Right lobe of liver (tissue), 6 donors: ENCODE data around the gene NAV2. TPM values are rescaled to one million over a fixed set of nuclear protein-coding genes. Genes with fewer than 3 reads are reported as not detected.

Source experiments
- ATAC-seq, 4 donors: fragments of 200-7000 bp; cut with Tn5 transposase; one replicate each; pipeline ENCODE4 v1.9.1; 2020; ENCODE audit warnings: mild to moderate bottlenecking in 4 of 4, moderate library complexity in 4 of 4
- DNase-seq, 3 donors: peaks; one replicate each; pipeline ENCODE4 v3.0.0-alpha.2; 2020
- H3K27ac ChIP-seq, 3 donors: fragments of 200-600 bp; one replicate each; pipeline ENCODE4 v1.8.0; 2022
- H3K27me3 ChIP-seq, 2 donors: fragments of 200-600 bp; one replicate each; pipeline ENCODE4 v1.8.0; 2022
- H3K36me3 ChIP-seq, 4 donors: fragments of 200-600 bp; sonication (generic) in 1 of 4; one replicate each; pipeline versions ENCODE4 v1.5.1 to v1.8.0; 2017 to 2022; ENCODE audit warnings: control low read depth in 1 of 4
- H3K4me1 ChIP-seq, 4 donors: fragments of 200-600 bp; sonication (generic) in 1 of 4; one replicate each; pipeline versions ENCODE4 v1.5.1 to v1.8.0; 2017 to 2022; ENCODE audit warnings: control low read depth in 1 of 4
- H3K4me3 ChIP-seq, 3 donors: fragments of 200-600 bp; one replicate each; pipeline ENCODE4 v1.8.0; 2022
- H3K9me3 ChIP-seq, 4 donors: fragments of 200-600 bp; sonication (generic) in 1 of 4; one replicate each; pipeline versions ENCODE4 v1.5.1 to v1.8.0; 2017 to 2022; ENCODE audit warnings: control low read depth in 1 of 4
- CTCF ChIP-seq, 4 donors: fragments of 200-600 bp in 3 of 4; fragments of 450-650 bp in 1 of 4; IDR thresholded peaks; one replicate each; pipeline versions ENCODE4 v1.5.1 to v1.8.0; 2016 to 2022; ENCODE audit warnings: antibody characterized with exemption in 4 of 4, mild to moderate bottlenecking in 2 of 4
- POLR2A ChIP-seq: fragments of 450-650 bp; IDR thresholded peaks from one replicate; pipeline ENCODE4 v1.6.1; 2017; ENCODE audit warnings: antibody characterized with exemption, mild to moderate bottlenecking
- WGBS: methylation state at CpG from one replicate; pipeline ENCODE4 v1.1.6; 2018; ENCODE audit warnings: low coverage, low lambda C conversion rate; ENCODE audit not compliant: insufficient coverage; ENCODE audit errors: missing lambda C conversion rate; 5-methylcytosine and 5-hydroxymethylcytosine counted together
- intact Hi-C, 2 donors: fragments of 100-400 bp; cut with DNase I; formaldehyde crosslinking; loops; one replicate each; pipeline versions ENCODE4 v1.11.2 to v1.14.1; 2022
- total RNA-seq, 6 experiments: library from RNA; depleted of rRNA in 2 of 6; stranded (reverse); fragments of >200 nt in 2 of 6; fragmentation: NEBNext Ultra II Directional in 3 of 6; extraction: Animal tissue kit (Norgen Biotek cat#: 25700) in 3 of 6; gene quantifications; one replicate each; pipeline versions ENCODE4 v1.1.0 to v1.2.4, GENCODE V29; 2016 to 2023
- donor health status: DM: no; HTN: yes; CAD: no.
- donor health status: DM: no; HTN: no; CAD: no.
- donor health status: DM: no; HTN: no; CAD: no.
- donor health status: DM: no; HTN: yes; CAD: no.
- donor health status: DM: no; HTN: yes; CAD: no.

The NAV2 gene
- total RNA-seq, 6 experiments from 2014 or later, result 15.5 to 69.2 (median 37.1) TPM

- H3K4me3 ChIP-seq, result no peak overlapping the region
- no peak overlapping the region for H3K27ac ChIP-seq
- no peaks in the 10 kb centered on the region for H3K27me3 ChIP-seq
- DNase-seq (no peak), ATAC-seq (no peak)
- WGBS, result 100% methylated on average over 1 of the region's 1 CpG
- H3K9me3 ChIP-seq, result no peaks in the 10 kb centered on the region
- no peaks in the 10 kb centered on the region for H3K36me3 ChIP-seq
- TF ChIP-seq POLR2A (no peak), CTCF (IDR thresholded peaks at IDR 0.05) (no peak)
- intact Hi-C loops, result no loop called here
- H3K4me1 ChIP-seq, result peaks cover 0 to 34% (median 16%) of the 10 kb centered on the region in 4 donors
Measured at GRCh38 chr11:19795082-19795481, 82.4 kb downstream of the NAV2 start.

GRCh38 chr11:19800162-19800561 lies 87.5 kb downstream of the NAV2 start:
- H3K27me3 ChIP-seq, result no peaks in the 10 kb centered on the region
- no peaks in the 10 kb centered on the region for H3K9me3 ChIP-seq
- H3K4me1 ChIP-seq, result peaks cover 0 to 52% (median 27%) of the 10 kb centered on the region in 4 donors
- peak overlapping the region in 1 of 3 donors; percentile 78 for H3K27ac ChIP-seq
- no peak for ATAC-seq
- no peak for TF ChIP-seq POLR2A
- TF ChIP-seq CTCF (IDR thresholded peaks at IDR 0.05), result peak in 2 of 4 donors; percentile 27 to 32
- no peaks in the 10 kb centered on the region for H3K36me3 ChIP-seq
- DNase-seq, result no peak
- 57% methylated on average over 1 of the region's 2 CpGs for WGBS
- H3K4me3 ChIP-seq, result no peak overlapping the region
- intact Hi-C loops, result no loop called here

GRCh38 chr11:19800714-19801519 lies 88.3 kb downstream of the NAV2 start:
- Histone ChIP-seq H3K4me3 (no peak overlapping the region), H3K27me3 (no peaks in the 10 kb centered on the region), H3K4me1 (peaks cover 0 to 58% (median 27%) of the 10 kb centered on the region in 4 donors), H3K36me3 (no peaks in the 10 kb centered on the region), H3K9me3 (no peaks in the 10 kb centered on the region), H3K27ac (peak overlapping the region; percentile 5 to 78 (median 73))
- 32% methylated on average over 4 of the region's 4 CpGs for WGBS
- TF ChIP-seq CTCF (IDR thresholded peaks at IDR 0.05) (peak in 2 of 4 donors; percentile 8 to 24), POLR2A (no peak)
- intact Hi-C loops, result no loop called here
- no peak for DNase-seq
- ATAC-seq, result peak; percentile 59 to 77 (median 65)

- H3K4me1 ChIP-seq, result peaks cover 0 to 59% (median 27%) of the 10 kb centered on the region in 4 donors
- no peak overlapping the region for H3K4me3 ChIP-seq
- no peak for TF ChIP-seq CTCF (IDR thresholded peaks at IDR 0.05)
- no peak for TF ChIP-seq POLR2A
- intact Hi-C loops, result no loop called here
- peak; percentile 24 to 67 (median 30) for ATAC-seq
- DNase-seq, result no peak
- no peaks in the 10 kb centered on the region for H3K27me3 ChIP-seq
- H3K27ac ChIP-seq, result peak overlapping the region in 1 of 3 donors; percentile 15
- H3K9me3 ChIP-seq, result no peaks in the 10 kb centered on the region
- 30% methylated on average over 3 of the region's 4 CpGs for WGBS
- no peaks in the 10 kb centered on the region for H3K36me3 ChIP-seq
Measured at GRCh38 chr11:19802773-19803293, 90.2 kb downstream of the NAV2 start.
